HepG2 (cell line): ENCODE measurements around the gene MRS2. TPM values are rescaled to one million over a fixed set of nuclear protein-coding genes. Genes with fewer than 3 reads are reported as not detected.

Experiments
- ATAC-seq: fragments of 200-7000 bp; cut with Tn5 transposase; 3 replicates; pipeline ENCODE4 v1.9.1; 2020; ENCODE audit warnings: mild to moderate bottlenecking, moderate library complexity
- BruUV-seq: library from RNA; stranded (reverse); fragments of 400-500 nt; replicated peaks from 2 replicates; lab custom pipeline; 2021; lab: Mats Ljungman, UMichigan
- CTCF ChIA-PET: fragments of 300-600 bp; formaldehyde crosslinking; extraction: SDS; loops from one replicate; lab custom pipeline; 2021; ENCODE audit warnings: low total read pairs, inconsistent platforms, low intra/inter-chr PET ratio; lab: Yijun Ruan, JAX
- POLR2A ChIA-PET: fragments of 350-600 bp; sonication (Branson Sonifier 250); formaldehyde crosslinking; loops from one replicate; lab custom pipeline; 2020; ENCODE audit warnings: antibody characterized with exemption, inconsistent platforms; lab: Yijun Ruan, JAX
- DNase-seq: peaks from one replicate; pipeline ENCODE4 v3.0.0-alpha.2; 2015; ENCODE audit warnings: low spot score
- FAIRE-seq: peaks from 3 replicates; lab custom pipeline; 2011; peaks lifted over from hg19 to GRCh38; lab: Jason Lieb, UNC
- H2AFZ ChIP-seq: one replicate; pipeline ENCODE4 v1.6.1; 2011; ENCODE audit warnings: low read length, inconsistent platforms
- H3K27ac ChIP-seq: fragments of 300-600 bp; 3 replicates; pipeline ENCODE4 v1.8.0; 2011; ENCODE audit warnings: mixed run types, mild to moderate bottlenecking, mixed read lengths, low read length, inconsistent platforms; ENCODE audit not compliant: insufficient read depth; ENCODE audit errors: extremely low read length
- H3K27me3 ChIP-seq, 2 experiments: fragments of 200-600 bp in 1 of 2; 2 replicates in 1 of 2; 3 replicates in 1 of 2; pipeline versions ENCODE4 v1.6.0 to v1.8.0; 2011; ENCODE audit warnings: low read length in 2 of 2, mild to moderate bottlenecking in 2 of 2, moderate library complexity in 2 of 2, inconsistent platforms in 1 of 2; ENCODE audit not compliant: insufficient read depth in 2 of 2, control insufficient read depth in 1 of 2
- H3K36me3 ChIP-seq, 2 experiments: fragments of 200-600 bp in 1 of 2; replicated peaks in 1 of 2; 2 replicates in 1 of 2; 3 replicates in 1 of 2; pipeline versions ENCODE4 v1.5.1 to v1.8.0; 2011; ENCODE audit warnings: low read length in 2 of 2, inconsistent platforms in 1 of 2; ENCODE audit not compliant: insufficient read depth in 2 of 2, control insufficient read depth in 1 of 2
- H3K4me1 ChIP-seq: 2 replicates; pipeline ENCODE4 v1.5.1; 2012; ENCODE audit warnings: low read length, inconsistent platforms; ENCODE audit not compliant: insufficient read depth
- H3K4me2 ChIP-seq: 2 replicates; pipeline ENCODE4 v1.6.0; 2011; ENCODE audit warnings: low read depth, low read length, inconsistent platforms
- H3K4me3 ChIP-seq, 3 experiments: fragments of 200-600 bp in 1 of 3; sonication (generic), shearing (Covaris generic) in 1 of 3; replicated peaks in 1 of 3; 2 replicates each; pipeline ENCODE4 v1.5.1; 2011 to 2016; ENCODE audit warnings: low read length in 3 of 3, inconsistent platforms in 2 of 3, low read depth in 2 of 3, mild to moderate bottlenecking in 2 of 3, control low read depth in 1 of 3, mixed read lengths in 1 of 3; ENCODE audit not compliant: insufficient read depth in 1 of 3
- H3K79me2 ChIP-seq: one replicate; pipeline ENCODE4 v1.6.1; 2011; ENCODE audit warnings: low read length, inconsistent platforms; ENCODE audit not compliant: insufficient read depth
- H3K9ac ChIP-seq: 2 replicates; pipeline ENCODE4 v1.6.0; 2011; ENCODE audit warnings: mild to moderate bottlenecking, low read depth, low read length, inconsistent platforms; ENCODE audit not compliant: insufficient read depth
- H3K9me3 ChIP-seq: 2 replicates; pipeline ENCODE4 v1.5.1; 2012; ENCODE audit warnings: mild to moderate bottlenecking, low read length
- H4K20me1 ChIP-seq: 2 replicates; pipeline ENCODE4 v1.6.0; 2011; ENCODE audit warnings: inconsistent platforms, mild to moderate bottlenecking, low read length, moderate library complexity; ENCODE audit not compliant: insufficient read depth
- CC2D1A ChIP-seq: sonication (generic); formaldehyde crosslinking; IDR thresholded peaks from 2 replicates; pipeline ENCODE4 v1.8.1; 2023; ENCODE audit warnings: mild to moderate bottlenecking, missing genetic modification reagents
- E2F2 ChIP-seq: sonication (generic); formaldehyde crosslinking; IDR thresholded peaks from 2 replicates; pipeline ENCODE4 v1.4.0; 2020; ENCODE audit warnings: missing genetic modification reagents, borderline replicate concordance
- ESRRA ChIP-seq: sonication (generic); formaldehyde crosslinking; IDR thresholded peaks from 2 replicates; pipeline ENCODE4 v1.5.1; 2020; ENCODE audit warnings: mild to moderate bottlenecking, low read depth, missing genetic modification reagents
- RNF219 ChIP-seq: sonication (generic); formaldehyde crosslinking; IDR thresholded peaks from 2 replicates; pipeline ENCODE4 v1.5.0; 2020; ENCODE audit warnings: mild to moderate bottlenecking, missing genetic modification reagents
- SAFB2 ChIP-seq: sonication (generic); formaldehyde crosslinking; IDR thresholded peaks from 2 replicates; pipeline ENCODE4 v1.5.1; 2020; ENCODE audit warnings: missing genetic modification reagents, low read depth, mild to moderate bottlenecking, borderline replicate concordance
- SALL2 ChIP-seq: sonication (generic); formaldehyde crosslinking; IDR thresholded peaks from 2 replicates; pipeline ENCODE4 v1.8.1; 2023; ENCODE audit warnings: mild to moderate bottlenecking, missing genetic modification reagents, inconsistent platforms
- SIX1 ChIP-seq: sonication (generic); formaldehyde crosslinking; IDR thresholded peaks from 2 replicates; pipeline ENCODE4 v1.4.0; 2020; ENCODE audit warnings: missing genetic modification reagents, borderline replicate concordance
- ZKSCAN8 ChIP-seq: IDR thresholded peaks from 2 replicates; pipeline ENCODE4 v1.6.1; 2016; ENCODE audit warnings: borderline replicate concordance, missing genetic modification reagents, missing compliant biosample characterization
- ZMYM2 ChIP-seq: sonication (generic); formaldehyde crosslinking; IDR thresholded peaks from 2 replicates; pipeline ENCODE4 v1.8.0; 2022; ENCODE audit warnings: mild to moderate bottlenecking, missing genetic modification reagents
- ZNF230 ChIP-seq: sonication (generic); formaldehyde crosslinking; IDR thresholded peaks from 2 replicates; pipeline ENCODE4 v1.4.0; 2020; ENCODE audit warnings: mild to moderate bottlenecking, missing genetic modification reagents
- ZNF740 ChIP-seq: sonication (generic); formaldehyde crosslinking; IDR thresholded peaks from 2 replicates; pipeline ENCODE4 v1.4.0; 2020; ENCODE audit warnings: missing genetic modification reagents
- ZNF768 ChIP-seq: sonication (generic); formaldehyde crosslinking; IDR thresholded peaks from 2 replicates; pipeline ENCODE4 v1.4.0; 2020; ENCODE audit warnings: missing genetic modification reagents
- ZNF784 ChIP-seq: sonication (generic); formaldehyde crosslinking; IDR thresholded peaks from 2 replicates; pipeline ENCODE4 v1.5.1; 2020; ENCODE audit warnings: missing genetic modification reagents, mild to moderate bottlenecking, borderline replicate concordance
- WGBS: methylation state at CpG from one replicate; pipeline ENCODE4 v1.1.6; 2017; ENCODE audit warnings: low lambda C conversion rate; 5-methylcytosine and 5-hydroxymethylcytosine counted together
- in situ Hi-C: cut with HindIII; loops from 2 replicates; pipeline ENCODE4 v1.10.0; 2017; ENCODE audit warnings: low pct_unique_long_range_greater_than_20kb; ENCODE audit not compliant: extremely low pct_ligation_motif_present
- intact Hi-C: fragments of 100-400 bp; cut with micrococcal nuclease; formaldehyde crosslinking; loops from one replicate; pipeline ENCODE4 v1.10.0; 2022; ENCODE audit not compliant: unreplicated experiment
- polyA plus RNA-seq, 8 experiments: library from polyadenylated mRNA; depleted of rRNA in 3 of 8; stranded (reverse) in 7 of 8; unstranded in 1 of 8; fragments of >200 nt; fragmentation: Illumina TruSeq in 4 of 8; extraction: Trizol in 4 of 8; gene quantifications; 2 replicates each; pipeline versions ENCODE4 v1.2.1 to v1.2.3, GENCODE V29; 2011 to 2016; ENCODE audit warnings: low read depth in 4 of 8, missing spikeins in 1 of 8, mixed read lengths in 1 of 8; ENCODE audit not compliant: insufficient read depth in 1 of 8
- total RNA-seq, 5 experiments: library from RNA; depleted of rRNA; stranded (reverse); fragments of >200 nt; fragmentation: Illumina TruSeq; extraction: Trizol; gene quantifications; 2 replicates each; pipeline ENCODE4 v1.2.3, GENCODE V29; 2016; ENCODE audit warnings: low read depth in 1 of 5

Gene MRS2
- total and polyA plus RNA-seq, 2 of the 13 experiments (the other 11 are each of a cell fraction or from before 2014, with no cell fraction given) = 31.1 to 83.8 TPM

- Histone ChIP-seq H3K9me3 (no peaks in the 10 kb centered on the region), H4K20me1 (no peaks in the 10 kb centered on the region), H3K27me3 (no peaks in the 10 kb centered on the region), H3K79me2 (no peaks in the 10 kb centered on the region), H3K4me2 (no peak overlapping the region), H3K36me3 (peaks cover 11 to 33% of the 10 kb centered on the region in 2 experiments), H2AFZ (no peak overlapping the region), H3K4me3 (no peak overlapping the region), H3K9ac (no peak overlapping the region), H3K27ac (no peak overlapping the region), H3K4me1 (no peaks in the 10 kb centered on the region)
- CTCF ChIA-PET = no interaction called here
- DNase-seq (no peak), ATAC-seq (no peak), FAIRE-seq (no peak)
- in situ Hi-C loops (no loop called here), intact Hi-C loops (no loop called here)
- WGBS = 97% methylated on average over 3 of the region's 3 CpGs
- no TSS peak for BruUV-seq
- POLR2A ChIA-PET = no interaction called here
- TF ChIP-seq ZNF740 (CRISPR knock-in tag) (no peak), ZNF768 (CRISPR knock-in tag) (no peak), RNF219 (no peak), ZKSCAN8 (no peak), ZNF230 (no peak), CC2D1A (no peak), E2F2 (CRISPR knock-in tag) (no peak), SIX1 (CRISPR knock-in tag) (no peak), SALL2 (CRISPR knock-in tag) (no peak), ESRRA (CRISPR knock-in tag) (no peak), ZMYM2 (CRISPR knock-in tag) (no peak), SAFB2 (CRISPR knock-in tag) (no peak), ZNF784 (no peak)
These were observed 26.4 kb downstream of the MRS2 start for GRCh38 chr6:24429146-24429545.
